Stomach (tissue), 9 donors: ENCODE measurements around the gene SPSB3. TPM values are rescaled to one million over a fixed set of nuclear protein-coding genes. Genes with fewer than 3 reads are reported as not detected.

ENCODE experiments used
- DNase-seq, 2 donors: peaks; one replicate each; pipeline versions ENCODE4 v3.0.0 to v3.0.0-alpha.2; 2013 to 2019
- H3K27ac ChIP-seq, 5 donors: fragments of 200-600 bp in 4 of 5; sonication (generic) in 4 of 5; one replicate each; pipeline ENCODE4 v1.5.1; 2013 to 2019; ENCODE audit warnings: mild to moderate bottlenecking in 1 of 5, moderate library complexity in 1 of 5
- H3K27me3 ChIP-seq, 3 donors: fragments of 200-600 bp; sonication (generic); one replicate each; pipeline ENCODE4 v1.5.1; 2017 to 2019; ENCODE audit warnings: mixed run types in 1 of 3
- H3K36me3 ChIP-seq, 4 donors: fragments of 200-600 bp; sonication (generic); 1 replicate in 3 of 4; 2 replicates in 1 of 4; pipeline ENCODE4 v1.5.1; 2016 to 2019
- H3K4me1 ChIP-seq, 4 donors: fragments of 200-600 bp; sonication (generic); one replicate each; pipeline ENCODE4 v1.5.1; 2016 to 2019
- H3K4me3 ChIP-seq, 4 donors: fragments of 200-600 bp; sonication (generic) in 3 of 4; one replicate each; pipeline ENCODE4 v1.5.1; 2016 to 2019; ENCODE audit warnings: mild to moderate bottlenecking in 1 of 4
- H3K9me3 ChIP-seq, 4 donors: fragments of 200-600 bp; sonication (generic); one replicate each; pipeline ENCODE4 v1.5.1; 2016 to 2019
- CTCF ChIP-seq, 7 experiments: fragments of 450-650 bp in 4 of 7; fragments of 200-600 bp in 3 of 7; sonication (generic) in 3 of 7; IDR thresholded peaks; one replicate each; pipeline ENCODE4 v1.5.1; 2016 to 2019; ENCODE audit warnings: antibody characterized with exemption in 7 of 7, control low read depth in 2 of 7, mild to moderate bottlenecking in 1 of 7
- EP300 ChIP-seq: sonication (generic); formaldehyde crosslinking; IDR thresholded peaks from one replicate; pipeline ENCODE4 v1.6.1; 2017; ENCODE audit warnings: antibody characterized with exemption
- POLR2A ChIP-seq, 4 donors: fragments of 450-650 bp; IDR thresholded peaks; one replicate each; pipeline ENCODE4 v1.6.1; 2016; ENCODE audit warnings: antibody characterized with exemption in 4 of 4, control low read depth in 2 of 4, mild to moderate bottlenecking in 1 of 4, moderate library complexity in 1 of 4
- POLR2AphosphoS5 ChIP-seq, 3 donors: sonication (generic); formaldehyde crosslinking; IDR thresholded peaks; one replicate each; pipeline ENCODE4 v1.6.1; 2016; ENCODE audit warnings: antibody characterized with exemption in 3 of 3
- WGBS, 5 donors: extraction: QIAGEN DNeasy Blood & Tissue Kit in 3 of 5; methylation state at CpG; one replicate each; pipeline versions ENCODE4 v1.1.5 to v1.1.7; 2013 to 2018; 5-methylcytosine and 5-hydroxymethylcytosine counted together
- intact Hi-C: fragments of 100-400 bp; cut with DNase I; formaldehyde crosslinking; loops from one replicate; pipeline ENCODE4 v1.15.1; 2023; ENCODE audit warnings: low total_unique reads
- polyA plus RNA-seq, 3 donors: library from polyadenylated mRNA; stranded (reverse); fragments of 200-250 nt; gene quantifications; one replicate each; pipeline ENCODE4 v1.2.3, GENCODE V29; 2013
- total RNA-seq, 5 donors: library from RNA; depleted of rRNA; stranded (reverse); fragments of >200 nt; gene quantifications; one replicate each; pipeline versions ENCODE4 v1.1.0 to v1.2.3, GENCODE V29; 2014 to 2016
- donor health status: healthy with polysubstance abuse.
- donor health status: Bipolar disorder and iron deficiency.
- donor health status: healthy.

SPSB3 gene
- total and polyA plus RNA-seq, 8 donors: 22.2 to 186 (median 73.8) TPM

GRCh38 chr16:1828645-1829410 lies 46.5 kb upstream of the SPSB3 start:
- DNase-seq: no peak
- H3K36me3 ChIP-seq: peaks cover 0 to 16% (median 8%) of the 10 kb centered on the region in 4 donors
- WGBS, 5 donors: 34 to 62% (median 41%) methylated on average over 11 of the region's 11 CpGs
- H3K27ac ChIP-seq: peak overlapping the region in 4 of 5 donors; percentile 58 to 96 (median 76)
- H3K4me3 ChIP-seq: peak overlapping the region; percentile 88 to 100 (median 96)
- TF ChIP-seq POLR2A (IDR thresholded peaks at IDR 0.05): no peak
- peak in 1 of 3 donors; percentile 18 for TF ChIP-seq POLR2AphosphoS5 (IDR thresholded peaks at IDR 0.05)
- no peaks in the 10 kb centered on the region for H3K9me3 ChIP-seq
- H3K4me1 ChIP-seq: peaks cover 29 to 64% (median 58%) of the 10 kb centered on the region in 4 donors
- intact Hi-C loops: no loop called here
- H3K27me3 ChIP-seq: no peaks in the 10 kb centered on the region

- 0 to 1% (median 0%) methylated on average over 3 to 103 of the region's 104 CpGs for WGBS, 5 donors
- peak; percentile 94 to 98 for DNase-seq
- Histone ChIP-seq H3K9me3 (no peaks in the 10 kb centered on the region), H3K4me3 (peak within 1 kb of the TSS; percentile 88 to 100 (median 96)), H3K27me3 (no peaks in the 10 kb centered on the region), H3K4me1 (peaks cover 29 to 63% (median 59%) of the 10 kb centered on the region in 4 donors), H3K27ac (peak within 1 kb of the TSS; percentile 92 to 98 (median 94)), H3K36me3 (peaks cover 0 to 27% (median 19%) of the 10 kb centered on the region in 4 donors)
- peak; percentile 77 to 86 (median 84) for TF ChIP-seq POLR2AphosphoS5 (IDR thresholded peaks at IDR 0.05)
- no peak for TF ChIP-seq EP300
- TF ChIP-seq CTCF (IDR thresholded peaks at IDR 0.05): no peak
- no peak for TF ChIP-seq POLR2A (IDR thresholded peaks at IDR 0.05)
- intact Hi-C loops: no loop called here
Observed at GRCh38 chr16:1826691-1827573, 44.6 kb upstream of the SPSB3 start, which contains the start of the genes FAHD1 and HAGH. FAHD1 (plus strand) TSS chr16:1827206; CDS start chr16:1827239, 33 bp downstream. HAGH (minus strand) TSS chr16:1826825; CDS start chr16:1826787, 38 bp downstream.

- no peaks in the 10 kb centered on the region for H3K27me3 ChIP-seq
- peaks cover 6 to 28% (median 24%) of the 10 kb centered on the region in 4 donors for H3K36me3 ChIP-seq
- H3K27ac ChIP-seq: peak overlapping the region; percentile 73 to 98 (median 94)
- peak; percentile 63 to 87 for DNase-seq
- TF ChIP-seq CTCF (IDR thresholded peaks at IDR 0.05): no peak
- no peak for TF ChIP-seq POLR2A (IDR thresholded peaks at IDR 0.05)
- no peak for TF ChIP-seq EP300
- no peak for TF ChIP-seq POLR2AphosphoS5 (IDR thresholded peaks at IDR 0.05)
- H3K9me3 ChIP-seq: no peaks in the 10 kb centered on the region
- H3K4me1 ChIP-seq: peaks cover 29 to 63% (median 59%) of the 10 kb centered on the region in 4 donors
- intact Hi-C loops: no loop called here
- peak overlapping the region; percentile 88 to 100 (median 96) for H3K4me3 ChIP-seq
- whole genome bisulfite sequencing, 5 donors: 1 to 4% (median 1%) methylated on average over 41 to 96 of the region's 96 CpGs
Observed at GRCh38 chr16:1825864-1826690, 43.7 kb upstream of the SPSB3 start.

- intact Hi-C loops: no loop called here
- peaks cover 11 to 31% (median 27%) of the 10 kb centered on the region in 4 donors for H3K36me3 ChIP-seq
- TF ChIP-seq POLR2AphosphoS5 (IDR thresholded peaks at IDR 0.05): no peak
- TF ChIP-seq POLR2A (IDR thresholded peaks at IDR 0.05): no peak
- TF ChIP-seq CTCF (IDR thresholded peaks at IDR 0.05): no peak
- H3K27me3 ChIP-seq: no peaks in the 10 kb centered on the region
- H3K27ac ChIP-seq: peak overlapping the region; percentile 73 to 98 (median 94)
- no peaks in the 10 kb centered on the region for H3K9me3 ChIP-seq
- DNase-seq: peak in 1 of 2 donors; percentile 46
- WGBS, 5 donors: 41 to 60% (median 48%) methylated on average over 15 of the region's 15 CpGs
- H3K4me1 ChIP-seq: peaks cover 29 to 61% (median 56%) of the 10 kb centered on the region in 4 donors
- peak overlapping the region; percentile 88 to 100 (median 96) for H3K4me3 ChIP-seq
Observed at GRCh38 chr16:1825381-1825863, 43.1 kb upstream of the SPSB3 start.
